Right cardiac atrium (tissue), 5 donors: ENCODE data around the gene C19orf44. TPM values are rescaled to one million over a fixed set of nuclear protein-coding genes. Genes with fewer than 3 reads are reported as not detected.
"Not testable (repeated sequence)": the region's sequence is repeated elsewhere in the genome, so short reads cannot be mapped to it uniquely, and the experiment has no call there.

Source experiments
- ATAC-seq, 2 donors: fragments of 200-7000 bp; cut with Tn5 transposase; one replicate each; pipeline versions ENCODE4 v1.8.0 to v1.9.1; 2020; ENCODE audit warnings: moderate library complexity in 2 of 2, mild to moderate bottlenecking in 1 of 2
- DNase-seq, 3 donors: peaks; one replicate each; pipeline ENCODE4 v3.0.0-alpha.2; 2020
- H3K27ac ChIP-seq: one replicate; pipeline ENCODE4 v1.5.1; 2013; ENCODE audit warnings: mild to moderate bottlenecking, low read length, control low read depth, moderate library complexity
- H3K27me3 ChIP-seq: one replicate; pipeline ENCODE4 v1.6.1; 2013; ENCODE audit not compliant: control insufficient read depth, insufficient read depth
- H3K4me1 ChIP-seq: one replicate; pipeline ENCODE4 v1.6.1; 2013; ENCODE audit warnings: low read length; ENCODE audit not compliant: control insufficient read depth, insufficient read depth
- H3K4me3 ChIP-seq: one replicate; pipeline ENCODE4 v1.5.1; 2013; ENCODE audit warnings: low read length, control low read depth
- H3K9me3 ChIP-seq: one replicate; pipeline ENCODE4 v1.6.1; 2013; ENCODE audit warnings: low read length; ENCODE audit not compliant: control insufficient read depth
- WGBS: extraction: QIAGEN DNeasy Blood & Tissue Kit; methylation state at CpG from one replicate; pipeline ENCODE4 v1.1.7; 2013; 5-methylcytosine and 5-hydroxymethylcytosine counted together
- intact Hi-C, 4 donors: fragments of 100-400 bp; cut with DNase I; formaldehyde crosslinking; loops; one replicate each; pipeline versions ENCODE4 v1.11.0 to v1.14.0; 2022 to 2023
- polyA plus RNA-seq: library from polyadenylated mRNA; stranded (reverse); fragments of 200-250 nt; gene quantifications from one replicate; pipeline ENCODE4 v1.2.3, GENCODE V29; 2013
- total RNA-seq, 4 donors: library from RNA; stranded (reverse); fragmentation: NEBNext Ultra II Directional; extraction: Animal tissue kit (Norgen Biotek cat#: 25700); gene quantifications; one replicate each; pipeline ENCODE4 v1.2.1, GENCODE V29; 2021
- donor health status: healthy with polysubstance abuse.
- donor health status: DM: no; HTN: yes; CAD: no.
- donor health status: DM: no; HTN: no; CAD: no.
- donor health status: DM: no; HTN: yes; CAD: no; lungs with severe emphysema.
- donor health status: DM: yes; HTN: yes; CAD: no.

C19orf44 gene
- total and polyA plus RNA-seq, 5 donors = 3.3 to 4.2 (median 3.8) TPM

DNA sequence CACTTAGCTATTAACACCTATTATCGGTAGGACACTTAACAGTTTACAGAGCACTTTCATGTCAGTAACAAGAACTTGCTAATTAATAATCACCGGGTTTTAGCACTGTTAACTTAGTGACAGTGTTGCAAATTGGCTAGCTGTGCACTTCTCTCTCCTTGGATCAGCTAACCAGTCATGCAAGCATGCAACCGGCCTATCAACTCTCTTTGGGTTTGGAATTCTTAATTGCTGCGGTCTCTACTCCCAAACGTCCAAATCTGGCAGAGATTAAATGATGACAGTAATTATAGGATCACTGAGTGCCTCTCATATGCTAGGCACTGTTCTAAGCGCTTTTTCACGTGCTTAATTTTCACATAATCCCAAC, 25.7 kb upstream of the C19orf44 start:
- WGBS = 18% methylated on average over 7 of the region's 7 CpGs
- H3K4me1 ChIP-seq = peaks cover 12% of the 10 kb centered on the region

DNA sequence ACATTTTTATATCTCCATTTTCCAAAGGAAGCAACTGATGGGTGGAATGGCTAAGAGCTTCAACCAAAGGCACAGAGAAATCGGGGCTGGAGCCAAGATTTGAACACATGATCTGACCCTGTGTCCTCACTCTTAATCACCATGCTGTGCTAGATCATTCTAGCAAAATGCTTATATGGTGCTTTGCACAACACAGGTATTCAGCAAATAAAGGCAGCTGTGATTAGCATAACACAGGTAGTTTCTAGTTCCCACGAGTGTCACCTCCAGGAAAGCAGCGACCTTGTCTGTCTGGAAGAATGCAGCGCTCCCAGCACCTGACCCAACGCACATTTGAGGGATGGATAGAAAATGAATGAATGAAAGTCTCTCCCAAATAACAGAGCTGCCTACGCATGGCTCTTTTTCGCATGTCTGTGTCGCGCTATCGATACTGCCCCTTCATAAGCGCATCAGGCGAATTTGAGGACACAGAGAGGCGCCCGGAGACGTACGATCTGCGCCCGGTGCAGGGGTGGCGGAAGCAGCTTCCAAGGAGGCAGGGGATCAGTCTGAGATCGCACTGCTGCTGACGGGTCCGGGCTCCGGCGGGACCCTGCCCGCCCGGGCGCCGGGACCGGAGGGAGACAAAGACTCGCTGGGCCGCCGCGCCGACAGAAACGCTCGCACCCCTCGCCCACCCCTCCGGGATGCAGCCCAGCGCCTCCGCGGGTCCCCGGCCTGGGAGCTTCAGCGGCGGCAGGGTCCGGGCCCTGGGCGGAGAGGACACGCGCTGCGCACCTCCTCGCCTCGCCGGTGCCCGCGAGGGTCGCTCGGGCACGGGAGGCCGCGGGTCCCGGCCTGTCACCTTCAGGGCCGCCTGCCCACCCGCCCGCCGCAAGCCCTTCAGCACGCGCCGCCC, 25.0 kb upstream of the C19orf44 start:
- peaks cover 11% of the 10 kb centered on the region for H3K4me1 ChIP-seq
- DNase-seq (peak in 1 of 3 donors; percentile 30), ATAC-seq (peak; percentile 1 to 2)
- H3K9me3 ChIP-seq = no peaks in the 10 kb centered on the region
- H3K27me3 ChIP-seq = no peaks in the 10 kb centered on the region
- WGBS = 1% methylated on average over 67 of the region's 67 CpGs
- H3K27ac ChIP-seq = peak overlapping the region; percentile 65
- H3K4me3 ChIP-seq = peak overlapping the region; percentile 90
- intact Hi-C loops = no loop called here

More for the DNA sequence above, 25.7 kb upstream of the C19orf44 start:
- H3K4me3 ChIP-seq = peak overlapping the region; percentile 90
- intact Hi-C loops = no loop called here
- DNase-seq (no peak), ATAC-seq (no peak)
- no peaks in the 10 kb centered on the region for H3K27me3 ChIP-seq
- H3K27ac ChIP-seq = peak overlapping the region; percentile 64
- H3K9me3 ChIP-seq = no peaks in the 10 kb centered on the region

DNA sequence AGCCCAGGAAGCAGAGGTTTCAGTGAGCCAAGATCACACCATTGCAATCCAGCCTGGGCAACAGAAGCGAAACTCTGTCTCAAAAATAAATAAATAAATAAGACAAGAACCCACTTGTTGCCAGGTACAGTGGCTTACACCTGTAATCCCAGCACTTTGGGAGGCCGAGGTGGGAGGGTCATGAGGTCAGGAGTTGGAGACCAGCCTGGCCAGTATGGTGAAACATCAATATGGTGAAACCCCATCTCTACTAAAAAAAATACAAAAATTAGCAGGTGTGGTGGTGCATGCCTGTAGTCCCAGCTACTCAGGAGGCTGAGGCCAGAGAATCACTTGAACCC, 23.7 kb upstream of the C19orf44 start:
- DNase-seq, H3K27me3 ChIP-seq, ATAC-seq, intact Hi-C loops, H3K4me1 ChIP-seq, H3K9me3 ChIP-seq: not testable (repeated sequence)
- H3K4me3 ChIP-seq = peak overlapping the region; percentile 90
- H3K27ac ChIP-seq = peak overlapping the region; percentile 77
- WGBS = 68% methylated on average over 2 of the region's 2 CpGs

DNA sequence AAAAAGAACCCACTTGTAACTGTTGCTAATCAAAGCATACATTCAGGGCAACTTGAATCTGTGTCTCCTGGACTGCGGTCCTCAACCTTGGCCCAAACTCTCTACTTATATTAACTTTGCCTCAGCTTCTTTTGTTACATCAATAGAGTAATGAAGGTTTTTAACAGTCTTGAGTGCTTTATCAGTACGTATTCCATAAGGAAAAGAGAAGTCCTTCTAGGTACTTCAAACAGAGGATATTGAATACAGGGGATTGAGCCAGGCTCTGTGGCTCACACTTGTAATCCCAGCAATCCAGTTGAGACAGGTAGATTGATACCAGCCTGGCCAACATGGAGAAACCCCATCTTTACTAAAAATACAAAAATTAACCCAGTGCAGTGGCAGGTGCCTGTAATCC, 23.2 kb upstream of the C19orf44 start:
- intact Hi-C loops = no loop called here
- Histone ChIP-seq H3K27me3 (no peaks in the 10 kb centered on the region), H3K9me3 (no peaks in the 10 kb centered on the region), H3K4me1 (peaks cover 6% of the 10 kb centered on the region), H3K27ac (no peak overlapping the region), H3K4me3 (no peak overlapping the region)
- DNase-seq (no peak), ATAC-seq (no peak)
- WGBS = 98% methylated on average over 2 of the region's 2 CpGs

DNA sequence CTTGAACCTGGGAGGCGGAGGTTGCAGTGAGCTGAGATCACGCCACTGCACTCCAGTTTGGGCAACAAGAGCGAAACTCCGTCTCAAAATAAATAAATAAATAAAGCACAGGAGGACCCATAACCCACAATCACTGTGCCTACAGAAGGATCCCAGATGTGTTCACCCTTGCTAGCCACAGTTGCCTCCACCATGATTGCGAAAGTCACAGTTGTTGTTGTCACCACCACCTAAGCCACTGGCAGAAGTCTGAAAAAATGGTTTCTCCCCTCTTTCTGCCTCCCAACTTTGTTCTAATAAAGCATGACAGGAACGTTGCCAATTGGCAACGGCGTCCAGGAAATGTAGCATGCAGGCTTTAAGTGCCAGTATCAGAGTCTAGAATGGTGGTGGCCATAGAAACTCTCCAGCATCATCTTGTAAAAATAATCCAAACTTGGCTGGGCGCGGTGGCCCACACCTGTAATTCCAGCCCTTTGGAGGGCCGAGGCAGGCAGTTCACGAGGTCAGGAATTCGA, 22.3 kb upstream of the C19orf44 start:
- no peaks in the 10 kb centered on the region for H3K27me3 ChIP-seq
- no peak overlapping the region for H3K4me3 ChIP-seq
- ATAC-seq (no peak), DNase-seq (no peak)
- WGBS = 72% methylated on average over 13 of the region's 13 CpGs
- H3K9me3 ChIP-seq = no peaks in the 10 kb centered on the region
- intact Hi-C loops = no loop called here
- H3K4me1 ChIP-seq = peaks cover 6% of the 10 kb centered on the region
- H3K27ac ChIP-seq = no peak overlapping the region

DNA sequence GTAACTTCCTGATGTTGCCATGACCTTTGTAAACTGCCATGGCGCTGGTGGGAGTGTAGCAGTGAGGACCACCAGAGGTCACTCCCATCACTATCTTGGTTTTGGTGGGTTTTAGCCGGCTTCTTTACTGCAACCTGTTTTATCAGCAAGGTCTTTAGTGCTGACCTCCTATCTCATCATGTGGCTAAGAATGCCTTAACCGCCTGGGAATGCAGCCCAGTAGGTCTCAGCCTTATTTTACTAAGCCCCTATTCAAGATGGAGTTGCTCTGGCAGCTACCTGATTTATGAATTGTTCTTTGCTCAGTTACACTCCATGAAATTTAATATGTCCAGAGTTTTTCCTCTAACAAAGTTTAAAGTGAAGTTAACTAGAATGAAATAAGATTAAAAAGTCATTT, 19.8 kb upstream of the C19orf44 start:
- Histone ChIP-seq H3K4me3 (no peak overlapping the region), H3K27ac (no peak overlapping the region), H3K27me3 (no peaks in the 10 kb centered on the region), H3K4me1 (no peaks in the 10 kb centered on the region), H3K9me3 (no peaks in the 10 kb centered on the region)
- no peak for ATAC-seq
- no peak for DNase-seq
- intact Hi-C loops = no loop called here
- 39% methylated on average over 3 of the region's 3 CpGs for WGBS

DNA sequence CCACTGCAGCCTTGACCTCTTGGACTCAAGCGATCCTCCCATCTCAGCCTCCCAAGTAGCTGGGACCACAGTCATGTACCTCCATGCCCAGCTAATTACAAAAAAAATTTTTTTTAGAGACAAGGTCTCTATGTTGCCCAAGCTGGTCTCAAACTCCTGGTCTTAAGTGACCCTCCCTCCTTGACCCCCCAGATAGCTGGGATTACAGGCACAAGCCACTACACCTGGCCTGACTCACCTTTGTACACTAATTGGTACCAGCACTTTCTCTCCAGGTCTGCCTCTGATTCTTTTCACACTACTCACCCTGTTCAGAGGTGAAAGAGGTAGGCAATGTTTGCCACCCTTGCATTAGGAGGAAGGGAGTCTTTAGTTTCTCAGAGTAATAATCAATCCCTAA, 18.9 kb upstream of the C19orf44 start:
- DNase-seq (no peak), ATAC-seq (no peak)
- Histone ChIP-seq H3K4me3 (no peak overlapping the region), H3K4me1 (no peaks in the 10 kb centered on the region), H3K27me3 (no peaks in the 10 kb centered on the region), H3K9me3 (no peaks in the 10 kb centered on the region), H3K27ac (no peak overlapping the region)
- intact Hi-C loops = no loop called here
- WGBS = 96% methylated on average over 1 of the region's 1 CpG

DNA sequence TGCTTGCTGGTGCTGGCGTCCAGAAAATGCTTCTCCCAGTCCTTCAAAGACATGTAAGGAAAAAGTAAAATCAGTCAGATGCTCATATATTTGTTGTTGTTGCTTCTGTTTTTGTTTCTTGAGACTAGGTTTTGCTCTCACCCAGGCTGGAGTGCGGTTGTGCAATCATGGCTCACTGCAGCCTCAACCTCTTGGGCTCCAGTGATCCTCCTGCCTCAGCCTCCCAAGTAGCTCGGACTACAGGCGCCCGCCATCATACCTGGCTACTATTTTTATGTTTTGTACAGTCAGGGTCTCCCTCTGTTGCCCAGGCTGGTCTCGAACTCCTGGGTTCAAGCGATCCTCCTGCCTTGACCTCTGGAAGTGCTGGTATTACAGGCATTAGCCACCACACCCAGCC, 13.4 kb upstream of the C19orf44 start:
- ATAC-seq = no peak
- intact Hi-C loops = no loop called here
- Histone ChIP-seq H3K27ac (no peak overlapping the region), H3K9me3 (no peaks in the 10 kb centered on the region), H3K4me1 (no peaks in the 10 kb centered on the region), H3K27me3 (no peaks in the 10 kb centered on the region), H3K4me3 (no peak overlapping the region)
- 92% methylated on average over 7 of the region's 7 CpGs for WGBS
- no peak for DNase-seq

DNA sequence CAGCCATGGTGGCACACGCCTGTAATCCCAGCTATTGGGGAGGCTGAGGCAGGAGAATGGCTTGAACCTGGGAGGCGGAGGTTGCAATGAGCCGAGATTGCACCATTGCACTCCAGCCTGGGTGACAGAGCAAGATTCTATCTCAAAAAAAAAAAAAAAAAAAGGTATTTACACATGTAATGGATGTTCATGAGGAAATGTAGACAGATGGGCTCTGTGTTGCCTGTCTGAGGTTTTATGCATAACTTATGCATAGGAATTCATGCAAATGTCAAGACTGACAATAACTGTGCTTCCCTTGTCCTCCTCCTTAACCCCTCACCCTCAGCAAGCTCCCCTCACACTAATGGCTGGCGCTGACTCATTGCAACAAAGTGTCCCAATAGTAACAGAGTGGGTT, 9.7 kb upstream of the C19orf44 start:
- ATAC-seq, H3K4me1 ChIP-seq, H3K9me3 ChIP-seq, DNase-seq, H3K4me3 ChIP-seq, H3K27ac ChIP-seq, H3K27me3 ChIP-seq, intact Hi-C loops: not testable (repeated sequence)
- WGBS = 94% methylated on average over 4 of the region's 4 CpGs

DNA sequence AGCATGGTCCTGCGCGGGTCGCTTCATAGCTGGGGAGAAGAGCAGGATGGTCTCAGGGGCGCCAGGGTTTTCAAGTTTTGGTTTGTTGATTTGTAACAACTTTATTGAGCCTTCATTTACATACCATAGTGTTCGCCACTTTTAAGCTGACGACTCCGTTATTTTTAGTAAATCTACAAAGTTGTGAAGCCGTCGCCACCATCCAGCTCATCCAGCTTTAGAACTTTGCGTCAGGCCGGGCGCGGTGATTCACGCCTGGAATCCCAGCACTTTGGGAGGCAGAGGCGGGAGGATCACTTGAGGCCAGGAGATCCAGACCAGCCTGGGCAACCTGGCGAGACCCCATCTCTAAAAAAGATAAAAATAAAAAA, 404 bp downstream of the C19orf44 start:
- no peaks in the 10 kb centered on the region for H3K4me1 ChIP-seq
- H3K4me3 ChIP-seq = peak overlapping the region; percentile 48
- ATAC-seq (peak in 1 of 2 donors; percentile 22), DNase-seq (peak in 2 of 3 donors; percentile 53 to 72)
- H3K27me3 ChIP-seq = no peaks in the 10 kb centered on the region
- no peaks in the 10 kb centered on the region for H3K9me3 ChIP-seq
- H3K27ac ChIP-seq = peak overlapping the region; percentile 44
- intact Hi-C loops = no loop called here
- WGBS = 16% methylated on average over 16 of the region's 16 CpGs

DNA sequence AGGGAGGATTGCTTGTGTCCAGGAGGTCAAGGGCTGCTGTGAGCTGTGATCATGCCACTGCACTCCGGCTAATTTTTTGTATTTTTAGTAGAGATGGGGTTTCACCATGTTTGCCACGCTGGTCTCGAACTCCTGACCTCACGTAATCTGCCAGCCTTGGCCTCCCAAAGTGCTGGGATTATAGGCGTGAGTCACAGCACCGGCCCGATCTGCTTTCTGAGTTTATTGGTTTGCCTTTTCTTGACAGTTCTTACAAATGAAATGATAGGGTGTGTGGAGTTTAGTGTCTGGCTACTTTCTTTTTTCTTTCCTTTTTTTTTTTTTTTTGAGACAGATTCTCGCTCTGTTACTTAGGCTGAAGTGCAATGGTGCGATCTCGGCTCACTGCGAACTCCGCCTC, 848 bp downstream of the C19orf44 start:
- peak overlapping the region; percentile 48 for H3K4me3 ChIP-seq
- no peaks in the 10 kb centered on the region for H3K27me3 ChIP-seq
- peak overlapping the region; percentile 44 for H3K27ac ChIP-seq
- intact Hi-C loops = no loop called here
- no peaks in the 10 kb centered on the region for H3K9me3 ChIP-seq
- no peak for ATAC-seq
- DNase-seq = no peak
- 85% methylated on average over 12 of the region's 12 CpGs for WGBS
- H3K4me1 ChIP-seq = no peaks in the 10 kb centered on the region
